Right lobe of liver (tissue), 6 donors: ENCODE results near the gene NTN1. TPM values are rescaled to one million over a fixed set of nuclear protein-coding genes. Genes with fewer than 3 reads are reported as not detected.

ENCODE experiments used
- ATAC-seq, 4 donors: fragments of 200-7000 bp; cut with Tn5 transposase; one replicate each; pipeline ENCODE4 v1.9.1; 2020; ENCODE audit warnings: mild to moderate bottlenecking in 4 of 4, moderate library complexity in 4 of 4
- DNase-seq, 3 donors: peaks; one replicate each; pipeline ENCODE4 v3.0.0-alpha.2; 2020
- H3K27ac ChIP-seq, 3 donors: fragments of 200-600 bp; one replicate each; pipeline ENCODE4 v1.8.0; 2022
- H3K27me3 ChIP-seq, 2 donors: fragments of 200-600 bp; one replicate each; pipeline ENCODE4 v1.8.0; 2022
- H3K36me3 ChIP-seq, 4 donors: fragments of 200-600 bp; sonication (generic) in 1 of 4; one replicate each; pipeline versions ENCODE4 v1.5.1 to v1.8.0; 2017 to 2022; ENCODE audit warnings: control low read depth in 1 of 4
- H3K4me1 ChIP-seq, 4 donors: fragments of 200-600 bp; sonication (generic) in 1 of 4; one replicate each; pipeline versions ENCODE4 v1.5.1 to v1.8.0; 2017 to 2022; ENCODE audit warnings: control low read depth in 1 of 4
- H3K4me3 ChIP-seq, 3 donors: fragments of 200-600 bp; one replicate each; pipeline ENCODE4 v1.8.0; 2022
- H3K9me3 ChIP-seq, 4 donors: fragments of 200-600 bp; sonication (generic) in 1 of 4; one replicate each; pipeline versions ENCODE4 v1.5.1 to v1.8.0; 2017 to 2022; ENCODE audit warnings: control low read depth in 1 of 4
- POLR2A ChIP-seq: fragments of 450-650 bp; IDR thresholded peaks from one replicate; pipeline ENCODE4 v1.6.1; 2017; ENCODE audit warnings: antibody characterized with exemption, mild to moderate bottlenecking
- WGBS: methylation state at CpG from one replicate; pipeline ENCODE4 v1.1.6; 2018; ENCODE audit warnings: low coverage, low lambda C conversion rate; ENCODE audit not compliant: insufficient coverage; ENCODE audit errors: missing lambda C conversion rate; 5-methylcytosine and 5-hydroxymethylcytosine counted together
- intact Hi-C, 2 donors: fragments of 100-400 bp; cut with DNase I; formaldehyde crosslinking; loops; one replicate each; pipeline versions ENCODE4 v1.11.2 to v1.14.1; 2022
- total RNA-seq, 6 experiments: library from RNA; depleted of rRNA in 2 of 6; stranded (reverse); fragments of >200 nt in 2 of 6; fragmentation: NEBNext Ultra II Directional in 3 of 6; extraction: Animal tissue kit (Norgen Biotek cat#: 25700) in 3 of 6; gene quantifications; one replicate each; pipeline versions ENCODE4 v1.1.0 to v1.2.4, GENCODE V29; 2016 to 2023
- TF ChIP-seq, protein P1 (sequence below), 4 donors: fragments of 200-600 bp in 3 of 4; fragments of 450-650 bp in 1 of 4; IDR thresholded peaks; one replicate each; pipeline versions ENCODE4 v1.5.1 to v1.8.0; 2016 to 2022; ENCODE audit warnings: antibody characterized with exemption in 4 of 4, mild to moderate bottlenecking in 2 of 4
- donor health status: DM: no; HTN: yes; CAD: no.
- donor health status: DM: no; HTN: no; CAD: no.
- donor health status: DM: no; HTN: no; CAD: no.
- donor health status: DM: no; HTN: yes; CAD: no.
- donor health status: DM: no; HTN: yes; CAD: no.

NTN1 gene
- total RNA-seq, 6 experiments from 2014 or later: 3.5 to 12.5 (median 8.5) TPM

DNA sequence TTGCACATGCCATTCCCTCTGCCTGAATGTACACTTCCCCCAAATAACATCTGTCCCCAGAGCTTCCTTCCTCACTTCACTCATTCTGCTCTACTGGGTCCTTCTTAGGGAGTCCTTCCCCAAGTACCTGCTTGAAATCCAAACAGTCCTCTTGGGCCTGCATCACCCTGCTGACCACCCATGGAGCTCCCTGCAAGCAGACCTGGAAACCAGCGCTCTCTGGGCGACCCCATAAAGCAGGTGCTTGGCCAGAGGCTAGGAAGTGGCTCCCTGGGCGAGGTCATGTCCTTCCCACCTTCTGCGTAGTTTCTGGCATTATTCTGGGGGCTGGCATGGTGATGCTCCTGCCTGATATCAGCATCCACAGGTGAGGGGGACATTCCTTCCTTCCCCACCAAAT, 12.2 kb upstream of the NTN1 start:
- H3K9me3 ChIP-seq: no peaks in the 10 kb centered on the region
- H3K4me3 ChIP-seq: no peak overlapping the region
- TF ChIP-seq POLR2A: no peak
- TF ChIP-seq, protein P1, sequence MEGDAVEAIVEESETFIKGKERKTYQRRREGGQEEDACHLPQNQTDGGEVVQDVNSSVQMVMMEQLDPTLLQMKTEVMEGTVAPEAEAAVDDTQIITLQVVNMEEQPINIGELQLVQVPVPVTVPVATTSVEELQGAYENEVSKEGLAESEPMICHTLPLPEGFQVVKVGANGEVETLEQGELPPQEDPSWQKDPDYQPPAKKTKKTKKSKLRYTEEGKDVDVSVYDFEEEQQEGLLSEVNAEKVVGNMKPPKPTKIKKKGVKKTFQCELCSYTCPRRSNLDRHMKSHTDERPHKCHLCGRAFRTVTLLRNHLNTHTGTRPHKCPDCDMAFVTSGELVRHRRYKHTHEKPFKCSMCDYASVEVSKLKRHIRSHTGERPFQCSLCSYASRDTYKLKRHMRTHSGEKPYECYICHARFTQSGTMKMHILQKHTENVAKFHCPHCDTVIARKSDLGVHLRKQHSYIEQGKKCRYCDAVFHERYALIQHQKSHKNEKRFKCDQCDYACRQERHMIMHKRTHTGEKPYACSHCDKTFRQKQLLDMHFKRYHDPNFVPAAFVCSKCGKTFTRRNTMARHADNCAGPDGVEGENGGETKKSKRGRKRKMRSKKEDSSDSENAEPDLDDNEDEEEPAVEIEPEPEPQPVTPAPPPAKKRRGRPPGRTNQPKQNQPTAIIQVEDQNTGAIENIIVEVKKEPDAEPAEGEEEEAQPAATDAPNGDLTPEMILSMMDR (IDR thresholded peaks at IDR 0.05): no peak
- peaks cover 0 to 14% of the 10 kb centered on the region in 2 donors for H3K27me3 ChIP-seq
- WGBS: 75% methylated on average over 2 of the region's 4 CpGs
- DNase-seq (no peak), ATAC-seq (no peak)
- peaks cover 0 to 14% (median 4%) of the 10 kb centered on the region in 4 donors for H3K4me1 ChIP-seq
- intact Hi-C loops: no loop called here
- H3K36me3 ChIP-seq: no peaks in the 10 kb centered on the region
- H3K27ac ChIP-seq: no peak overlapping the region

DNA sequence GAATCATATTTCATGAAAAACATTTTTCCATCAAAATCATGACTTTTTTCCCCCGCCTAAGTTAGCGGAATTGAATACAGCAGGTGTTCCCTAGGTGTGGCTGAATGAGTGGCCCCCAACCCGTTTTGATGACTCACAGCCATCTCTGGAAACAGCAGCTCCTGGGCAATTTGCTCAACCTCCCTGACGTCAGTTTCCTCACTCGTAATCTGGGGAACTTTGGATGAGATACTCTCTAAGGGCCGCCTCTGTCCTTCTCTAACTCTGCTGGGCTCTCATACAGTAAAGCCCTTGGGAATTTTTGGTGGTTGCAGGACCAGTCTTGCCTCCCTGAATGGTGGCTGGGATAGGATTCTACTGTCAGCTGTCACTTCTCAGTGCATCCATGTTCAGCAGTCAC, 11.6 kb upstream of the NTN1 start:
- H3K4me3 ChIP-seq: no peak overlapping the region
- TF ChIP-seq POLR2A: no peak
- TF ChIP-seq, protein P1 (IDR thresholded peaks at IDR 0.05): no peak
- H3K9me3 ChIP-seq: no peaks in the 10 kb centered on the region
- peaks cover 0 to 7% (median 1%) of the 10 kb centered on the region in 4 donors for H3K4me1 ChIP-seq
- H3K27ac ChIP-seq: no peak overlapping the region
- ATAC-seq: no peak
- DNase-seq: no peak
- intact Hi-C loops: no loop called here
- peaks cover 0 to 7% of the 10 kb centered on the region in 2 donors for H3K27me3 ChIP-seq
- WGBS: 56% methylated on average over 4 of the region's 6 CpGs
- H3K36me3 ChIP-seq: no peaks in the 10 kb centered on the region

DNA sequence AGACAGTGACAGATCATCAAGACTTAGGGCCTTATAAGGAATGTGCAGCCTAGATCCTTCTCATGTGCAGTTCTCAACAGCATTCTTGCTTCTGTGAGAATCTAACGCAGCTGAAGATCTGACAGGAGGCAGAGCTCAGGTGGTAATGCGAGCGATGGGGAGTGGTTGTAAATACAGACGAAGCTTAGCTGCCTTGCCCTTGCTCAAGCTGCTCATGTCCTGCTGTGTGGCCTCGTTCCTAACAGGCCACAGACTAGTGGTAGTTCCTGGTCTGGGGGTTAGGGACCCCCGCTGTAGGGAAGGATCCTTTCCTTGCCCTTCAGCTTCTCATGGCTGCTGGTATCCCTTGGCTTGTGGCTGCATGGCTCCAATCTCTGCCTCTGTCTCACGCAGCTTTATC, 10.3 kb upstream of the NTN1 start:
- Histone ChIP-seq H3K36me3 (no peaks in the 10 kb centered on the region), H3K27ac (no peak overlapping the region), H3K27me3 (peaks cover 0 to 4% of the 10 kb centered on the region in 2 donors), H3K4me3 (no peak overlapping the region), H3K4me1 (peaks cover 0 to 4% (median 0%) of the 10 kb centered on the region in 4 donors), H3K9me3 (no peaks in the 10 kb centered on the region)
- TF ChIP-seq POLR2A: no peak
- TF ChIP-seq, protein P1 (IDR thresholded peaks at IDR 0.05): no peak
- no peak for ATAC-seq
- no peak for DNase-seq
- WGBS: 87% methylated on average over 5 of the region's 7 CpGs
- intact Hi-C loops: no loop called here

DNA sequence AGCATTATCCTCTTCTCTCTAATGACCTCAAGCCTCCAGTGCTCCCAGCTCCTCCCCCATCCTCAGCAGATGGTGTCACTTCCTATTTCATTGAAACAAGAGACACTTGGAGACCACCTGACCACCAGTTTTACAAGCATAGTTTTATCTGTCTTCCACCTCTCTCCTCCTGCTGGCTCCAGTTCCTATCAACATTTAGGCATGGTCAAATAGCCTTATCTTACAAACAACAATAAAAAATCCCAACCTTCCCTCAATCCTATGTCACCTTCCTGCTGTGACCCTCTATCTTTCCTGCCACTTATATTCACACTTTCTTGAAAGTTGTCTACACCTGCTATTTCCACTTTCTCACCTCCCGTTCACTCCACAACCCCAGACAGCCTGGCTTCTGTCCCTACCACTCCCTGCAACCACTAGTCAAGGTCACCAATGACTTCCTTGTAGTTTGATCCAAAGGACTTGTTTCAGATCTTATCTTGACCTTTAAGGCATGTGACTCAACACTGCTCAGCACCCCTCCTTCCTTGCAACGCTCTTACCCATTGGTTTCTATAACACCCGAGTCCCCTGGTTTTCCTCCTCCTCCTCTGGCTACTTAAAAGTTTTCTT, 4.3 kb upstream of the NTN1 start:
- no peaks in the 10 kb centered on the region for H3K9me3 ChIP-seq
- H3K4me3 ChIP-seq: no peak overlapping the region
- DNase-seq (no peak), ATAC-seq (no peak)
- H3K4me1 ChIP-seq: peaks cover 0 to under 1% (median 0%) of the 10 kb centered on the region in 4 donors
- WGBS: 60% methylated on average over 3 of the region's 3 CpGs
- no peak overlapping the region for H3K27ac ChIP-seq
- no peaks in the 10 kb centered on the region for H3K27me3 ChIP-seq
- intact Hi-C loops: no loop called here
- TF ChIP-seq POLR2A: no peak
- TF ChIP-seq, protein P1 (IDR thresholded peaks at IDR 0.05): no peak
- H3K36me3 ChIP-seq: no peaks in the 10 kb centered on the region
